NCI-H1417 (cell line): ENCODE results near the gene TMEM212.
"Not testable (repeated sequence)": the region's sequence is repeated elsewhere in the genome, so short reads cannot be mapped to it uniquely, and the experiment has no call there.

Source experiments
- DNase-seq, 3 experiments: peaks; one replicate each; lab custom pipeline; 2025; lab: John Stamatoyannopoulos, UW

The TMEM212 gene

GRCh38 chr3:171813278-171813896 lies 29.8 kb upstream of the TMEM212 start:
- no peak for DNase-seq

GRCh38 chr3:171813897-171814460 lies 29.2 kb upstream of the TMEM212 start:
- DNase-seq, result no peak

- DNase-seq, result not testable (repeated sequence)
These were observed 28.5 kb upstream of the TMEM212 start for GRCh38 chr3:171814662-171815061.

- DNase-seq, result no peak
These were observed 27.1 kb upstream of the TMEM212 start for GRCh38 chr3:171815973-171816595.

GRCh38 chr3:171817074-171817800 lies 25.9 kb upstream of the TMEM212 start:
- DNase-seq, result no peak

- no peak for DNase-seq
These were observed 22.1 kb upstream of the TMEM212 start for GRCh38 chr3:171821044-171821443.

- no peak for DNase-seq
These were observed 21.3 kb upstream of the TMEM212 start for GRCh38 chr3:171821778-171822358.

GRCh38 chr3:171822431-171823106 lies 20.6 kb upstream of the TMEM212 start:
- DNase-seq, result no peak

- DNase-seq, result no peak
These were observed 19.0 kb upstream of the TMEM212 start for GRCh38 chr3:171824116-171824515.

- no peak for DNase-seq
These were observed 18.3 kb upstream of the TMEM212 start for GRCh38 chr3:171824824-171825221.

- DNase-seq, result peak in 1 of 3 experiments; percentile 38
These were observed 17.8 kb upstream of the TMEM212 start for GRCh38 chr3:171825222-171825828.

- no peak for DNase-seq
These were observed 15.8 kb upstream of the TMEM212 start for GRCh38 chr3:171827385-171827784.

- no peak for DNase-seq
These were observed 15.2 kb upstream of the TMEM212 start for GRCh38 chr3:171827836-171828458.

- DNase-seq, result no peak
These were observed 14.0 kb upstream of the TMEM212 start for GRCh38 chr3:171828902-171829770.

- peak in 2 of 3 experiments; percentile 25 to 56 for DNase-seq
These were observed 13.2 kb upstream of the TMEM212 start for GRCh38 chr3:171829841-171830517.

- no peak for DNase-seq
These were observed 12.7 kb upstream of the TMEM212 start for GRCh38 chr3:171830518-171830875.

- no peak for DNase-seq
These were observed 11.2 kb upstream of the TMEM212 start for GRCh38 chr3:171831936-171832335.

GRCh38 chr3:171832989-171833388 lies 10.2 kb upstream of the TMEM212 start:
- no peak for DNase-seq

GRCh38 chr3:171833789-171834460 lies 9.2 kb upstream of the TMEM212 start:
- DNase-seq, result peak in 2 of 3 experiments; percentile 18 to 61
